ENCODE measurements around the gene REP15. TPM values are rescaled to one million over a fixed set of nuclear protein-coding genes. Genes with fewer than 3 reads are reported as not detected.

Gene REP15
- total RNA-seq, 4 donors from 2014 or later: 0.40 to 2.5 (median 1.3) TPM

DNA sequence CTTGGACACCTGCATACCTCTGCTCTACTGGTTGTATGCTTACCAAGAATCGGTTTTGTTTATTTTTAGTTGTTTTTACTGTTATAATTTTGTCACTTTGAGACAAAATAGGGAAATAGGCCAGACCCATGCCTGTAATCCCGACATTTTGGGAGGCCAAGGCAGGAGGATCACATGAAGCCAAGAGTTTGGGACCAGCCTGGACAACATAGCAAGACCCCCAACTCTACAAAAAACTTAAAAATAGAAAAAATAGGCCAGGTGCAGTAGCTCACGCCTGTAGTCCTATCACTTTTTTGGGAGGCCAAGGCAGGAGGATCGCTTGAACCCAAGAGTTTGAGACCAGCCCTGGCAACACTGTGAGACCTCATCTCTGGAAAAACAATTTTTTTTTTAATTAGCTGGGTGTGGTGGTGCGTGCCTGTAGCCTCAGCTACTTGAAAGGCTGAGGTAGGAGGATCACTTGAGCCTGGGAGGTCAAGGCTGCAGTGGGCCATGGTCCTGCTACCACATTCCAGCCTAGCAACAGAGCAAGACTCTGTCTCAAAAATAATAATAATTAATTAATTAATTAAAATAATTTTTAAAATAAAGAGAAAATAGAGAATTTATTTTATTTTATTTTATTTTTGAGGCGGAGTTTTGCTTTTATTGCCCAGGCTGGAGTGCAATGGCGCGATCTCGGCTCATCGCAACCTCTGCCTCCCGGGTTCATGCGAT, 13.1 kb downstream of the REP15 start:
- ATAC-seq: no peak
- Histone ChIP-seq H3K4me1 (peaks cover 0 to 35% (median 7%) of the 10 kb centered on the region in 3 donors), H3K27ac (peak overlapping the region; percentile 71 to 88 (median 86)), H3K9me3 (no peaks in the 10 kb centered on the region), H3K4me3 (peak overlapping the region; percentile 85 to 93), H3K36me3 (no peaks in the 10 kb centered on the region), H3K27me3 (no peaks in the 10 kb centered on the region)
- no peak for TF ChIP-seq POLR2A (IDR thresholded peaks at IDR 0.05)
- no peak for TF ChIP-seq POLR2AphosphoS5 (IDR thresholded peaks at IDR 0.05)
- no peak for TF ChIP-seq EP300 (IDR thresholded peaks at IDR 0.05)
- TF ChIP-seq, protein P1, sequence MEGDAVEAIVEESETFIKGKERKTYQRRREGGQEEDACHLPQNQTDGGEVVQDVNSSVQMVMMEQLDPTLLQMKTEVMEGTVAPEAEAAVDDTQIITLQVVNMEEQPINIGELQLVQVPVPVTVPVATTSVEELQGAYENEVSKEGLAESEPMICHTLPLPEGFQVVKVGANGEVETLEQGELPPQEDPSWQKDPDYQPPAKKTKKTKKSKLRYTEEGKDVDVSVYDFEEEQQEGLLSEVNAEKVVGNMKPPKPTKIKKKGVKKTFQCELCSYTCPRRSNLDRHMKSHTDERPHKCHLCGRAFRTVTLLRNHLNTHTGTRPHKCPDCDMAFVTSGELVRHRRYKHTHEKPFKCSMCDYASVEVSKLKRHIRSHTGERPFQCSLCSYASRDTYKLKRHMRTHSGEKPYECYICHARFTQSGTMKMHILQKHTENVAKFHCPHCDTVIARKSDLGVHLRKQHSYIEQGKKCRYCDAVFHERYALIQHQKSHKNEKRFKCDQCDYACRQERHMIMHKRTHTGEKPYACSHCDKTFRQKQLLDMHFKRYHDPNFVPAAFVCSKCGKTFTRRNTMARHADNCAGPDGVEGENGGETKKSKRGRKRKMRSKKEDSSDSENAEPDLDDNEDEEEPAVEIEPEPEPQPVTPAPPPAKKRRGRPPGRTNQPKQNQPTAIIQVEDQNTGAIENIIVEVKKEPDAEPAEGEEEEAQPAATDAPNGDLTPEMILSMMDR (IDR thresholded peaks at IDR 0.05): no peak
- WGBS, 2 donors (ENCODE audit: low coverage in 1 of 2): 67 to 72% methylated on average over 9 to 10 of the region's 12 CpGs

DNA sequence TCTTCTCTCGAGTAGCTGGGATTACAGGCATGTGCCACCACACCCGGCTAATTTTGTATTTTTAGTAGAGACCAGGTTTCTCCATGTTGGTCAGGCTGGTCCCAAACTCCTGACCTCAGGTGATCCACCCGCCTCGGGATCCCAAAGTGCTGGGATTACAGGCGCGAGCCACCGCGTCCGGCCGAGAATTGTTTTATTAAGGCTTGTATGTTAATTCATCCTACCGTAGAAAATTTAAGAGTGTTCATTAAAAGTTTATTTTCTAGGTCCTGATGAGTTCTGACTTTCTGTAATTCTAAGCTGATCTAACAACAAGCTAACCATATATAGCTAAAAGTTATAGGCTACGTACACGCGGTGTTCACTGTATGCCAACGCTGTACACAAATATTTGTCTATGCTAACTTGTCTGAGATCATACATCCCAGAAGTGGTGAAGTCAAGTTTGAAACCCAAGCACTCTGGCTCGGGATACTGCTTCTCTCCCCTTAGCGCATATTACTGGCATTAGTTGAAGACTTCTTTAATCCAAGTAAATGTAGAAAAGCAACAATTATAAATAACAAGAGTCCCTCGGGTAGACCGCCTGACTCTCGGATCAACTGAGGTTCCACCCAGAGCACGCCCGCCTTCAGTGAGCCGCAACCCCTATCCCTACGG, 13.8 kb downstream of the REP15 start:
- ATAC-seq: peak; percentile 65
- H3K4me3 ChIP-seq: peak overlapping the region; percentile 85 to 93
- WGBS, 2 donors (ENCODE audit: low coverage in 1 of 2): 19 to 20% methylated on average over 21 to 24 of the region's 24 CpGs

DNA sequence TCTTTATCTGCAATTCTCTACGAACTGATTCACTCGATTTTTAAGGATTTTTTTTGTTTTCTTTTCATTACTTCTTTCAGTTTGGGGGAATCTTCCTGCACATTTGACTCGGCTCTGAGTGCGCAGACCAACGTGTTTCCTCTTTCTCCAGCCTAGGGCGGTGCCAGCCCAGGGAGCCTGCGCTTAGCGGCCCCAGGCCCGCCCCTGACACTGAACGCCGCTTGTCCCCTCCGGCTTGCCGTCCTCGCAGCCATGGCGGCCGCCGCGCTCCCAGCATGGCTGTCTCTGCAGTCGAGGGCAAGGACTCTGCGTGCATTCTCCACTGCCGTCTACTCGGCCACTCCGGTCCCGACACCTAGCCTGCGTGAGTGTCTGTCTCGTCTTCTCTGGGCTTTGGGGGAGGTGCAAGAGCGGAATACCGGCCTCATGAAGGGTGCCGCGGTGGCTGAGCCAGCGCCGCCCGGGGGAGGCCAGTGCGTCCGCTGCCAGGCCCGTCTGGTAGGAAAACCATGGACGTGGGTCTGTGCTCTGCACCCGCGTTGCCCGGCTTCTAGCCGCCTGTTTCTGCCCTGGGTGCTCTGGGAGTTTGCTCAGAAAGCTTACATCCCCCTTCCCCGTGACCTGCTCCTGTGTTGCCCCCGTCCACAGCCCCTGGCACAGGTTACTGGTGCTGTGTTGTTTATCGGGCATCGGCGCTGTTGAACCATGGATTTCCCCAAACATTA, 14.5 kb downstream of the REP15 start, which contains the start of gene MRPS35:
TSS of gene MRPS35 (plus strand) at position 241 of the 725 bp plus-strand sequence. CDS start at position 253, 12 bp downstream.
- H3K36me3 ChIP-seq: peaks cover 0 to 11% of the 10 kb centered on the region in 2 donors
- peak within 1 kb of the TSS; percentile 71 to 88 (median 86) for H3K27ac ChIP-seq
- H3K4me3 ChIP-seq: peak within 1 kb of the TSS; percentile 85 to 93
- no peaks in the 10 kb centered on the region for H3K27me3 ChIP-seq
- WGBS, 2 donors (ENCODE audit: low coverage in 1 of 2): 0 to 2% methylated on average over 6 to 10 of the region's 46 CpGs
- H3K9me3 ChIP-seq: no peaks in the 10 kb centered on the region
- H3K4me1 ChIP-seq: peaks cover 0 to 35% (median 7%) of the 10 kb centered on the region in 3 donors
- TF ChIP-seq POLR2AphosphoS5 (IDR thresholded peaks at IDR 0.05) (peak; percentile 97), EP300 (IDR thresholded peaks at IDR 0.05) (no peak), POLR2A (IDR thresholded peaks at IDR 0.05) (peak; percentile 38 to 48)
- TF ChIP-seq, protein P1 (IDR thresholded peaks at IDR 0.05): no peak
- peak; percentile 95 for ATAC-seq

More for the DNA sequence above, 13.8 kb downstream of the REP15 start:
- H3K9me3 ChIP-seq: no peaks in the 10 kb centered on the region
- peaks cover 0 to 35% (median 7%) of the 10 kb centered on the region in 3 donors for H3K4me1 ChIP-seq
- TF ChIP-seq POLR2AphosphoS5 (IDR thresholded peaks at IDR 0.05) (no peak), EP300 (IDR thresholded peaks at IDR 0.05) (no peak), POLR2A (IDR thresholded peaks at IDR 0.05) (no peak)
- TF ChIP-seq, protein P1 (IDR thresholded peaks at IDR 0.05): no peak
- peak overlapping the region; percentile 71 to 88 (median 86) for H3K27ac ChIP-seq
- H3K27me3 ChIP-seq: no peaks in the 10 kb centered on the region
- peaks cover 0 to 4% of the 10 kb centered on the region in 2 donors for H3K36me3 ChIP-seq

DNA sequence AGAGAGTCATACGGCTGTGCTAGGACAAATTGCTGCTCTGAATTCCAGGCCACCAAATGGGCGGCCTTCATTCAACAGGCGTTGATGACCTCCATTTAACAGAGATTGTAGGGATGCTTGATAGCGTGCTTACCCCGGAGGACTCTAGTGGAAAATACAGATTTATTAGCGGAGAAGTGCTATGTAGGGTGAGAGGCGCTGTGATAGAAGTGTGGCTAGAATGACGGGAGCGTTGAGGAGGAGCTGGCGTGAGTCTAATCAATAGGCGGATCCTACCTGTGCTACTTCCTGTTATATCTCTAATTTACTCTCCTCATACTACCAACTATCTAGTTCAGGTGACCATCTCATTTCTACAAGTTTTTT, 15.1 kb downstream of the REP15 start:
- Histone ChIP-seq H3K4me3 (peak overlapping the region; percentile 85 to 93), H3K27ac (peak overlapping the region; percentile 45 to 88 (median 86)), H3K27me3 (no peaks in the 10 kb centered on the region), H3K4me1 (peaks cover 0 to 35% (median 7%) of the 10 kb centered on the region in 3 donors), H3K36me3 (peaks cover 0 to 17% of the 10 kb centered on the region in 2 donors), H3K9me3 (no peaks in the 10 kb centered on the region)
- no peak for ATAC-seq
- WGBS, 2 donors (ENCODE audit: low coverage in 1 of 2): 2% methylated on average over 8 to 11 of the region's 11 CpGs
- TF ChIP-seq POLR2AphosphoS5 (IDR thresholded peaks at IDR 0.05): no peak
- no peak for TF ChIP-seq POLR2A (IDR thresholded peaks at IDR 0.05)
- TF ChIP-seq EP300 (IDR thresholded peaks at IDR 0.05): no peak
- TF ChIP-seq, protein P1 (IDR thresholded peaks at IDR 0.05): no peak

Data from gastroesophageal sphincter (tissue), 4 donors.